SK-N-MC (cell line): ENCODE results near the gene E2F1.

Experiments
- EZH2 ChIP-seq: fragments of 200-600 bp; sonication (generic); IDR thresholded peaks from one replicate; pipeline ENCODE4 v1.6.1; 2017; ENCODE audit warnings: antibody characterized with exemption
- POLR2AphosphoS5 ChIP-seq: IDR thresholded peaks from 2 replicates; pipeline ENCODE4 v1.6.1; 2012; ENCODE audit warnings: mild to moderate bottlenecking, low read depth, low read length, borderline replicate concordance

- TF ChIP-seq POLR2AphosphoS5 = no peak
- no peak for TF ChIP-seq EZH2
These were observed 34.6 kb downstream of the E2F1 start for GRCh38 chr20:33651562-33652048.
